ENCODE data around the gene PHEX.
A peak's percentile ranks its signal among the peaks of the same experiment; 100 is the strongest.

Gene PHEX

GRCh38 chrX:22095856-22096255 is 63.7 kb downstream of the PHEX start:
- TF ChIP-seq OSR1 (CRISPR knock-in tag; IDR thresholded peaks at IDR 0.05) = no peak
- TF ChIP-seq ARNTL (CRISPR knock-in tag; IDR thresholded peaks at IDR 0.05; ENCODE audit: borderline replicate concordance, low read depth) = no peak
- TF ChIP-seq ZC3H10 (CRISPR knock-in tag; IDR thresholded peaks at IDR 0.05) = no peak
- no peak for TF ChIP-seq TCF4 (CRISPR knock-in tag; IDR thresholded peaks at IDR 0.05; ENCODE audit: borderline replicate concordance)
- no peak for TF ChIP-seq SNAI2 (CRISPR knock-in tag; IDR thresholded peaks at IDR 0.05)
- TF ChIP-seq CREB5 (CRISPR knock-in tag; IDR thresholded peaks at IDR 0.05; ENCODE audit: low read depth) = no peak
- TF ChIP-seq ZFP3 (CRISPR knock-in tag; IDR thresholded peaks at IDR 0.05) = no peak
- no peak for TF ChIP-seq RARB (CRISPR knock-in tag; IDR thresholded peaks at IDR 0.05)
- TF ChIP-seq POU6F1 (CRISPR knock-in tag; IDR thresholded peaks at IDR 0.05; ENCODE audit: borderline replicate concordance, low read depth) = no peak
- no peak for TF ChIP-seq BACH2 (CRISPR knock-in tag; IDR thresholded peaks at IDR 0.05; ENCODE audit: borderline replicate concordance)
- TF ChIP-seq ZNF565 (CRISPR knock-in tag; conservative IDR thresholded peaks at IDR 0.05; ENCODE audit: low read depth) = no peak
- no peak for TF ChIP-seq ISL1 (CRISPR knock-in tag; IDR thresholded peaks at IDR 0.05)
- TF ChIP-seq ZNF70 (CRISPR knock-in tag; IDR thresholded peaks at IDR 0.05) = no peak
- TF ChIP-seq PATZ1 (CRISPR knock-in tag; IDR thresholded peaks at IDR 0.05; ENCODE audit: borderline replicate concordance) = no peak
- ATAC-seq = no peak

- ATAC-seq = peak; percentile 74
- TF ChIP-seq PATZ1 (CRISPR knock-in tag; IDR thresholded peaks at IDR 0.05; ENCODE audit: borderline replicate concordance) = no peak
- TF ChIP-seq CSRNP3 (CRISPR knock-in tag; IDR thresholded peaks at IDR 0.05) = no peak
- TF ChIP-seq ZC3H10 (CRISPR knock-in tag; IDR thresholded peaks at IDR 0.05) = no peak
Observed at GRCh38 chrX:22097012-22097694, 65.0 kb downstream of the PHEX start.

- ATAC-seq = no peak
- TF ChIP-seq TCF4 (CRISPR knock-in tag; IDR thresholded peaks at IDR 0.05; ENCODE audit: borderline replicate concordance) (no peak), PATZ1 (CRISPR knock-in tag; IDR thresholded peaks at IDR 0.05; ENCODE audit: borderline replicate concordance) (no peak), ZNF8 (CRISPR knock-in tag; IDR thresholded peaks at IDR 0.05) (no peak), CSRNP3 (CRISPR knock-in tag; IDR thresholded peaks at IDR 0.05) (no peak), TOX (CRISPR knock-in tag; IDR thresholded peaks at IDR 0.05; ENCODE audit: borderline replicate concordance) (no peak), POU6F1 (CRISPR knock-in tag; IDR thresholded peaks at IDR 0.05; ENCODE audit: borderline replicate concordance, low read depth) (no peak)
Observed at GRCh38 chrX:22105231-22105630, 73.1 kb downstream of the PHEX start.
